ENCODE results near the gene SLC6A19.
"Not testable (repeated sequence)": the region's sequence is repeated elsewhere in the genome, so short reads cannot be mapped to it uniquely, and the experiment has no call there.

SLC6A19 gene

GRCh38 chr5:1201327-1202025, at the start of gene SLC6A19:
Gene SLC6A19, plus strand, starts transcription at chr5:1201595. Its CDS starts 56 bp downstream, at chr5:1201651.
- DNase-seq (ENCODE audit: low read depth in 2 of 2), result no peak

DNA sequence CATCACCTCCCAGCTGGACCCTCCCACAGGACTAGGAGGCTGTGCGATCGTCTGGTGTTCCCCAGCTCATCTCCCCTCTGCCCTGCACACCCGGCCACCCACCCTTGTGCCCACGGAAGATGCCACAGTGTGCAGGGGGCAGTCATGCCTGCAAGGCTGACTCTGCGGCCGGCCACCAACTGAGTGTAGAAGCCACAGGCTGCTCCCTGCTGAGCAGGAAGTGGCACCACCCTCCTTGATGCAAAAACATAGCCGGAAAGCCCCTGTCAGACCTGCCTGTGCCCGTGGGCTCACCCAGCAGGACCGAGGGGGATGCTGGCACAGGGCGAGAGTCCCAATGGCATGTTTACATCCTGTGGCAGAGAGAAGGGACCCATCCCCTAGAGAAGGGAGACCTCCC, 49.2 kb upstream of the SLC6A19 start:
- no peak for DNase-seq (ENCODE audit: low read depth in 2 of 2)

GRCh38 chr5:1152771-1153282, 48.6 kb upstream of the SLC6A19 start:
- no peak for DNase-seq (ENCODE audit: low read depth in 2 of 2)

- no peak for DNase-seq (ENCODE audit: low read depth in 2 of 2)
Observed at GRCh38 chr5:1153428-1153827, 48.0 kb upstream of the SLC6A19 start.

DNA sequence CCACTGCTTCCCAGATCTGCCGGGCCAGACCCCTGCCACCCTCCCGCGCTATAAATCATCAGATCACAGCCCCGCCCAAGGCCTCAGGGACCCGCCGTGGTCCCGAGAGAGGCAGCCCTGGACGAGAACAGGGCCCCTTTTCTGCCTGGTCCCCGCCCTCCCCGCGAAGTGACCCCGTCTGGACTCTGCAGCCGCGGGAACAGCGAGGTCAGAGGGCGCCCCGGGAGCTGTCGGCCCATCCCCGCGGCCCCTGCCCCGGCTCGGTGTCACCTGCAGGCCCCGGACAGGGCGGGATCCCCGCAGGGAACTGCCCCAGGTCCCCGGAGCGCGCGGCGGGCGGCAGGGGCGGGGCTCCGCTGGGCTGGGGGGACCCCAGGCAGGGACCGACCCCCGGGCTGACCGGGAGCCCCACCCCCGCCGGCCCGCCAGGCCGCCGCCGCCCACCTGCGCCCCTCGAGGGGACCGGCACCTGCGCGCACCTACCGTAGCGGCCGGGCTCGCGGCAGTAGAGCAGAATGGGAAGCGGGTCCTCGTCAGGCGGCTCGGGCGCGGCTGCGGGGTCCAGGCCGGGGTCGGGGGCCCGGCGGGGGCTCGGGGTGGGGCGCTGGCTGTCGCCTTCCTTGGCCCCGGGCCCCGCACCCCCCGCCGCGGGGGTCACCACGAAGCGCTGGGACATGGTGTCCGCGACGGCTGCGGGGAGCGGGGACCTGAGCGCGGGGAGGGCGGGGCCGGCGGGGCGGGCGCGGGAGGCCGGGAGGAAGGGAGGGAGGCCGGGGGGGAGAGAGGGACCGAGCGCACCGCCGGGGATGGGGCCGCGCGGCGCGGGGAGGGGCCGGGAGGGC, 46.0 kb upstream of the SLC6A19 start:
- no peak for DNase-seq (ENCODE audit: low read depth in 2 of 2)

DNA sequence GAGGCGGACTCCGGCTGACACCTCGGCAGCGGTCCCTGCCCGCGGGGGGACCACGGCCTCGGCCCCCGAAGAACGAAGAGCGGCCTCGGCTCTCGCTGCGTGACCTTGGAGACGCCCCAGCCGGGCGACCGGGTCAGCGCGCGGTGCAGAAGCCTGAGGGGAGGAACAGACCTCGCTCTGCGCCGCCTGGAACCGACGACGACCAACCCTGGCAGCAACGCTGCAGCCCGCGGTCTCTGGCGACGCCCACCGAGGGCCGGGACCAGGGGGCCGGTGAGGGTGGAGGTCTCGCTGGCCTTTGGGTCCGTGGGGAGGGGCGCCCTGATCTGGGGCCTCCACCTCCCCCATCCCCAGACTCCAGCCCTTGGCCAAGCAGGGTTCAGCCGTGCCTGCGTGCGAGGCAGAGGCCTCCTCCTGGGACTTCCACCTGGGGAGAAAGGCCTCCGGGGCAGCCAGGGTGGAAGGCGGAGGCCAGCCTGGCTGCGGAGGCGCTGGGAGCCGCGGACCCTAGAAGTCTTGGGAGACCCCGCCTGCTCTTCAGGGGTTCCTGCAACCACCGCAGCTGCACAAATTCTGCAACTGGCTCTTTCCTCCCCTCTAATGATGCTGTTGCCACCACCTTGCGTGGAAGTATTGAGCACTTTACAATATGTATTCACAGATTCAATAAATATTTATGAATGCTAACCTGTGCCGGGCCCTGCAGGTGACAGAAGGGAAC, 45.2 kb upstream of the SLC6A19 start:
- DNase-seq (ENCODE audit: low read depth in 2 of 2), result no peak

DNA sequence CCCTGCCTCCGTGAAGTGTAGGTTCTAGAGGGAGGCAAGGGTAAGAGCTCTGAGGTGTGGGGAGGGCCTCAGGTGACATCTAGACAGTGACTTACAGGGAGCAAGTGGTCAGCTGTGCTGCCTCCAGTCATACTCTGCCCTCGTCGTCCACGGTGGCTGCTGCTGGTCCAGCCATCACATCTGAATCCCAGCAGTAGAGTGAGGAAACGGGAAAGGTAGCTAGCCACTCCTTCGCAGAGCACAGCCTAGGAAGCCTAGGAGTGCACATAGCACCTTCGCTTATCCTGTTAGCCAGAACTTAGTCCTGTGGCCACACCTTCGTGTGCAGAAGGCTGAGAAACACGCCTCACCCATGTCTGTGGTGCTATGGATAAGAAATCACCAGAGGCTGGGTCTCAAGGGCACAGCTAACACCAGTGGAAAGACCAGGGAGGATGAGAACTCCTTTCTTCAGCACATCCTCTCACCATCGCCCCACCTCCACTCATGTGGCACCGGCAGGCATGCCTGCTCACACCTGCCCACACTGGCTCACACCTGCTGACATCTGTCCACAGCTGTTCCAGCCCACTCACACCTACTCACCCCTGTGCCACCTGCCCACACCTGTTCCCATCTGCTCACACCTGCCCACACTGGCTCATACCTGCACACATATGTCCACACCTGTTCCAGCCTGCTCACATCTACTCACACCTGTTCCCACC, 44.5 kb upstream of the SLC6A19 start:
- no peak for DNase-seq (ENCODE audit: low read depth in 2 of 2)

DNA sequence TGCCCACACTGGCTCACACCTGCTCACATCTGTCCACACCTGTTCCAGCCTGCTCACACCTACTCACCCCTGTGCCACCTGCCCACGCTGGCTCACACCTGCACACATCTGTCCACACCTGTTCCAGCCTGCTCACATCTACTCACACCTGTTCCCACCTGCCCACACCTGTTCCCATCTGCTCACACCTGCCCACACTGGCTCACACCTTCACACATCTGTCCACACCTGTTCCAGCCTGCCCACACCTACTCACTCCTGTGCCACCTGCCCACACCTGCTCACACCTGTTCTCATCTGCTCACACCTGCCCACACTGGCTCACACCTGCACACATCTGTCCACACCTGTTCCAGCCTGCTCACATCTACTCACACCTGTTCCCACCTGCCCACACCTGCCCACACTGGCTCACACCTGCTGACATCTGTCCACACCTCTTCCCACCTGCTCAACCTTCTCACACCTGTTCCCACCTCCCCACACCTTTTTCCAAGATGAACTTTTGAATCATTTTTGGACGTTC, 43.9 kb upstream of the SLC6A19 start:
- DNase-seq (ENCODE audit: low read depth in 2 of 2), result not testable (repeated sequence)

- no peak for DNase-seq (ENCODE audit: low read depth in 2 of 2)
Observed at GRCh38 chr5:1158647-1159340, 42.6 kb upstream of the SLC6A19 start.

GRCh38 chr5:1159341-1159675, 42.1 kb upstream of the SLC6A19 start:
- no peak for DNase-seq (ENCODE audit: low read depth in 2 of 2)

GRCh38 chr5:1159774-1160406, 41.5 kb upstream of the SLC6A19 start:
- DNase-seq (ENCODE audit: low read depth in 2 of 2), result no peak

GRCh38 chr5:1161108-1161832, 40.1 kb upstream of the SLC6A19 start:
- no peak for DNase-seq (ENCODE audit: low read depth in 2 of 2)

GRCh38 chr5:1161833-1162229, 39.6 kb upstream of the SLC6A19 start:
- DNase-seq (ENCODE audit: low read depth in 2 of 2), result no peak

DNA sequence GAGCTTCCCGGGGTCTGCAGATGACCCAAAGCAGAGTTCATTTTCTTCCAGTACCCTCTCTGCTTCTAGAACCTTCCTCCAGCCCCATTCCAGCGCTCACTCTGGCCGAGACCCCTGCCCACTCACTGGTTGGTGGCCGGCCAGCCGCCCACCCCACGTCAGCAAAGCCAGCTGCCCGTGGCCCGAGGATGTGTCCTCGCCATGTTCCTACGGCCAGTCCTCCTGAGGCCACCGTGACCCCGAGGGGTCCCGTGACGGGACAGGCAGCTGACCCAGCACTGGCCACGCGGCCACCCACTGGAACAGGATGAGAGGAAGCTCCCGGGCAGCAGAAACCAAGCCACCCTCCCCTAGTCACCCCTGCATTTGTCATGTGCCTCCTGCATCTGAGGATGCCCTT, 39.1 kb upstream of the SLC6A19 start:
- no peak for DNase-seq (ENCODE audit: low read depth in 2 of 2)

GRCh38 chr5:1162751-1163150, 38.6 kb upstream of the SLC6A19 start:
- no peak for DNase-seq (ENCODE audit: low read depth in 2 of 2)

GRCh38 chr5:1163366-1163765, 38.0 kb upstream of the SLC6A19 start:
- DNase-seq (ENCODE audit: low read depth in 2 of 2), result no peak

DNA sequence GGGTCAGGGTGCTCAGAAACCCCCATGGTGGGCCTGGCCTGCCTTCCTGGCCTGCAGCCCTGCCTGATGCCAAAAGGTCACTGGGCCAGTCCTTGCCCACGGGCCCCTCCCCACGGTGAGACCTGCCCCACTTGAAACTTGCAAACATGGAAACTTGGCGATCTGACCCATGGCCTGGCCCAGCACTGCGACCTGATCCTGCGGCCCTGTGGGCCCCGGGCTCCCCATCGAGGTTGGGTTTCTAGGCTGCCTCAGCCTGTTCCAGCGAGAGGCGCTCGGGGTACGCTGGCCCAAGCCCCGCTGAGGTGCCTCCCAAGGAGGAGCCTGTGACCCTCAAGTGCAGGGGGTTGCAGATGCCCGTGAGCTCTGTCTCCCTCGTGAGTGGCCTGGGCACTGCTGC, 37.5 kb upstream of the SLC6A19 start:
- DNase-seq (ENCODE audit: low read depth in 2 of 2), result no peak

DNA sequence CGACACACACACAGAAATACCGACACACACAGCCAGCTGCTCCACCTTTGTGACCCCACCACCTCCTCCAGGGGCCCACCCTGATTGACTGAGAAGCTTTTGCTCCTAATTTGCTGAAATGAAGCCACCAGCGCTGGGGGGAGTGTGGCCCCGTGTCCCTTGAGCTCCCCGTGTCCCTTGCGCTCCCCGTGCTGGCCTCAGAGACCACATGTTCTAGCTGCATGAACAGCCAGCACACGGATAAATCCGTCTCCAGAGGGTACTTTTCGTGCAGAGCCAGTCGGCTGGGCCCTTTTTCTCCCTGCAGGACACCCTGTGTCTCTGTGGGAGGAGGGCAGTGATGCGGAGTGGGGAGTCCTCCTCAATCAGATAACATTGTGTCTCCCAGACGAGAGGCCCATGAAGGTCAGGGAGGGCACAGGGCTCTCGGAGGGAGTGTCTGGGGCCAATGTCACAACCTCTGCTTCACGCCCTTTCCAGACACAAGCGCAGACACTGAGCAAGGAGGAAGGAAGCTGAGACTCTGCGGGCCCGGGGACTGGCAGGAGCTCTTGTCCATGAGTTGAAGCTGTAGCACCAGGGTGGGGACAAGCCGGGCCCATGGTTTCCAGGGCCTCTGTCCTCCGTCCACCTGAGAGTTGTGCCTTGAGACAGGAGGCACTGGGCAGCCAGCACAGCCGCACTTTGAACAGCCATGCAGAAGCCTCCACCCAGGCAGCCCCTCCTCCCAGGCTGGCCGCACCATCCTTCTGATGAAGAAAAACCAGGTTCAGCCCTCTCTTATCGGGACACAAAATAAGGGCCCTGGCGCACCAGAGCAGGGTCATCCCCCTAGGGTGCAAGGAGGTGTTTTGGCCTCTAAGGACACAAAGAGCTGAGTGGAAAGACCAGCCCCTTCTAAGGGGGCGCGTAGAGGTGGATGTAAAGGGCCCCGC, 36.4 kb upstream of the SLC6A19 start:
- DNase-seq (ENCODE audit: low read depth in 2 of 2), result no peak

GRCh38 chr5:1165864-1166263, 35.5 kb upstream of the SLC6A19 start:
- DNase-seq (ENCODE audit: low read depth in 2 of 2), result no peak

Measured in fibroblast of skin of left quadriceps (primary cell).